Measurements from ENCODE around the gene MSI2. TPM values are rescaled to one million over a fixed set of nuclear protein-coding genes. Genes with fewer than 3 reads are reported as not detected.

The MSI2 gene
- total RNA-seq, 1 donor from 2014 or later: 75.5 TPM

GRCh38 chr17:57674894-57675293 lies 418.6 kb downstream of the MSI2 start:
- no peaks in the 10 kb centered on the region for H3K27me3 Mint-ChIP-seq (ENCODE audit: unreplicated experiment)
- H3K4me1 Mint-ChIP-seq (ENCODE audit: unreplicated experiment): peaks cover 9% of the 10 kb centered on the region
- DNase-seq (ENCODE audit: extremely low spot score, unreplicated experiment): peak; percentile 82
- no peak overlapping the region for H3K4me3 Mint-ChIP-seq (ENCODE audit: unreplicated experiment)
- peaks cover 10% of the 10 kb centered on the region for H3K36me3 Mint-ChIP-seq (ENCODE audit: unreplicated experiment)
- TF ChIP-seq CTCF (IDR thresholded peaks at IDR 0.05): no peak
- no peak overlapping the region for H3K27ac Mint-ChIP-seq (ENCODE audit: unreplicated experiment)
- no peaks in the 10 kb centered on the region for H3K9me3 Mint-ChIP-seq (ENCODE audit: unreplicated experiment)

GRCh38 chr17:57675427-57676387 lies 419.4 kb downstream of the MSI2 start:
- H3K4me3 Mint-ChIP-seq (ENCODE audit: unreplicated experiment): no peak overlapping the region
- H3K27me3 Mint-ChIP-seq (ENCODE audit: unreplicated experiment): no peaks in the 10 kb centered on the region
- H3K36me3 Mint-ChIP-seq (ENCODE audit: unreplicated experiment): peaks cover 14% of the 10 kb centered on the region
- peak; percentile 57 for DNase-seq (ENCODE audit: extremely low spot score, unreplicated experiment)
- no peak overlapping the region for H3K27ac Mint-ChIP-seq (ENCODE audit: unreplicated experiment)
- TF ChIP-seq CTCF (IDR thresholded peaks at IDR 0.05): no peak
- no peaks in the 10 kb centered on the region for H3K9me3 Mint-ChIP-seq (ENCODE audit: unreplicated experiment)
- peaks cover 9% of the 10 kb centered on the region for H3K4me1 Mint-ChIP-seq (ENCODE audit: unreplicated experiment)

GRCh38 chr17:57676543-57676942 lies 420.2 kb downstream of the MSI2 start:
- no peaks in the 10 kb centered on the region for H3K27me3 Mint-ChIP-seq (ENCODE audit: unreplicated experiment)
- no peak overlapping the region for H3K4me3 Mint-ChIP-seq (ENCODE audit: unreplicated experiment)
- H3K27ac Mint-ChIP-seq (ENCODE audit: unreplicated experiment): no peak overlapping the region
- peaks cover 14% of the 10 kb centered on the region for H3K36me3 Mint-ChIP-seq (ENCODE audit: unreplicated experiment)
- peak; percentile 80 for DNase-seq (ENCODE audit: extremely low spot score, unreplicated experiment)
- no peak for TF ChIP-seq CTCF (IDR thresholded peaks at IDR 0.05)
- H3K4me1 Mint-ChIP-seq (ENCODE audit: unreplicated experiment): peaks cover 9% of the 10 kb centered on the region
- no peaks in the 10 kb centered on the region for H3K9me3 Mint-ChIP-seq (ENCODE audit: unreplicated experiment)

- no peak overlapping the region for H3K27ac Mint-ChIP-seq (ENCODE audit: unreplicated experiment)
- H3K36me3 Mint-ChIP-seq (ENCODE audit: unreplicated experiment): peaks cover 14% of the 10 kb centered on the region
- no peaks in the 10 kb centered on the region for H3K27me3 Mint-ChIP-seq (ENCODE audit: unreplicated experiment)
- peaks cover 1% of the 10 kb centered on the region for H3K4me1 Mint-ChIP-seq (ENCODE audit: unreplicated experiment)
- H3K9me3 Mint-ChIP-seq (ENCODE audit: unreplicated experiment): no peaks in the 10 kb centered on the region
- H3K4me3 Mint-ChIP-seq (ENCODE audit: unreplicated experiment): no peak overlapping the region
- DNase-seq (ENCODE audit: extremely low spot score, unreplicated experiment): peak; percentile 64
- TF ChIP-seq CTCF (IDR thresholded peaks at IDR 0.05): no peak
Observed at GRCh38 chr17:57677301-57677700, 421.0 kb downstream of the MSI2 start.

GRCh38 chr17:57677858-57678257 lies 421.5 kb downstream of the MSI2 start:
- Mint-ChIP-seq H3K4me3 (ENCODE audit: unreplicated experiment) (no peak overlapping the region), H3K27me3 (ENCODE audit: unreplicated experiment) (no peaks in the 10 kb centered on the region), H3K27ac (ENCODE audit: unreplicated experiment) (no peak overlapping the region), H3K9me3 (ENCODE audit: unreplicated experiment) (no peaks in the 10 kb centered on the region), H3K4me1 (ENCODE audit: unreplicated experiment) (no peaks in the 10 kb centered on the region), H3K36me3 (ENCODE audit: unreplicated experiment) (peaks cover 14% of the 10 kb centered on the region)
- peak; percentile 36 for DNase-seq (ENCODE audit: extremely low spot score, unreplicated experiment)
- no peak for TF ChIP-seq CTCF (IDR thresholded peaks at IDR 0.05)

Measured in osteocyte (in vitro differentiated cells).